Stimulated activated CD8-positive, alpha-beta memory T cell treated with anti-CD3 and anti-CD28 coated beads, Interleukin-4, amount 100 ng/mL, for 1 hour (primary cell): ENCODE measurements around the gene PPP1R13L.
"Not testable (repeated sequence)": the region's sequence is repeated elsewhere in the genome, so short reads cannot be mapped to it uniquely, and the experiment has no call there.

Experiments
- DNase-seq, 2 donors: peaks; one replicate each; pipeline ENCODE4 v3.0.0-alpha.2; 2020; ENCODE audit warnings: low read depth in 2 of 2, low spot score in 1 of 2

PPP1R13L gene

GRCh38 chr19:45431008-45431407, 26.1 kb upstream of the PPP1R13L start:
- not testable (repeated sequence) for DNase-seq

- not testable (repeated sequence) for DNase-seq
Observed at GRCh38 chr19:45429896-45430295, 25.0 kb upstream of the PPP1R13L start.

- no peak for DNase-seq
Observed at GRCh38 chr19:45428384-45429231, 23.7 kb upstream of the PPP1R13L start.

GRCh38 chr19:45424191-45425058, 19.6 kb upstream of the PPP1R13L start:
- DNase-seq = no peak

GRCh38 chr19:45423589-45424190, 18.8 kb upstream of the PPP1R13L start, which contains the start of gene ERCC1:
Gene ERCC1, minus strand, starts transcription at chr19:45423917. Its CDS starts 543 bp downstream, at chr19:45423374.
- peak in 1 of 2 donors; percentile 56 for DNase-seq

GRCh38 chr19:45423033-45423588, 18.2 kb upstream of the PPP1R13L start:
- peak in 1 of 2 donors; percentile 68 for DNase-seq

GRCh38 chr19:45421947-45422498, 17.2 kb upstream of the PPP1R13L start:
- DNase-seq = no peak

GRCh38 chr19:45420871-45421270, 16.0 kb upstream of the PPP1R13L start:
- DNase-seq = no peak

- no peak for DNase-seq
Observed at GRCh38 chr19:45420356-45420755, 15.5 kb upstream of the PPP1R13L start.

- DNase-seq = no peak
Observed at GRCh38 chr19:45419895-45420294, 15.0 kb upstream of the PPP1R13L start.

- no peak for DNase-seq
Observed at GRCh38 chr19:45419396-45419795, 14.5 kb upstream of the PPP1R13L start.

GRCh38 chr19:45418802-45419201, 13.9 kb upstream of the PPP1R13L start:
- DNase-seq = no peak

GRCh38 chr19:45417151-45417550, 12.3 kb upstream of the PPP1R13L start:
- DNase-seq = no peak

GRCh38 chr19:45414468-45414867, 9.6 kb upstream of the PPP1R13L start:
- no peak for DNase-seq

- DNase-seq = no peak
Observed at GRCh38 chr19:45413497-45413896, 8.6 kb upstream of the PPP1R13L start.

GRCh38 chr19:45410330-45410729, 5.5 kb upstream of the PPP1R13L start:
- not testable (repeated sequence) for DNase-seq

GRCh38 chr19:45409557-45409920, 4.7 kb upstream of the PPP1R13L start:
- DNase-seq = no peak

GRCh38 chr19:45408830-45409556, 4.1 kb upstream of the PPP1R13L start:
- no peak for DNase-seq

GRCh38 chr19:45408121-45408520, 3.3 kb upstream of the PPP1R13L start:
- DNase-seq = no peak

- not testable (repeated sequence) for DNase-seq
Observed at GRCh38 chr19:45407585-45407984, 2.7 kb upstream of the PPP1R13L start.
